SU-DHL-6 (cell line): ENCODE results near the gene TRAK1.

Source experiments
- H2AFZ ChIP-seq: fragments of 200-600 bp; sonication (generic); 2 replicates; pipeline ENCODE4 v1.6.1; 2014; ENCODE audit warnings: low read depth, mild to moderate bottlenecking, moderate library complexity, mixed read lengths, antibody characterized with exemption, low read length; ENCODE audit not compliant: severe bottlenecking
- H3F3A ChIP-seq: fragments of 200-600 bp; shearing (Covaris generic); 2 replicates; pipeline ENCODE4 v1.6.0; 2016; ENCODE audit warnings: antibody characterized with exemption, mild to moderate bottlenecking; ENCODE audit not compliant: insufficient read depth
- H3K27ac ChIP-seq: fragments of 200-600 bp; sonication (generic); 2 replicates; pipeline ENCODE4 v1.5.1; 2016; ENCODE audit warnings: low read depth, mild to moderate bottlenecking, low read length, moderate library complexity, mixed read lengths
- H3K27me3 ChIP-seq: fragments of 200-600 bp; sonication (generic), shearing (Covaris generic); 2 replicates; pipeline ENCODE4 v1.6.0; 2014; ENCODE audit warnings: mild to moderate bottlenecking, low read length
- H3K36me3 ChIP-seq: fragments of 200-600 bp; sonication (generic); 2 replicates; pipeline ENCODE4 v1.6.1; 2014; ENCODE audit warnings: mild to moderate bottlenecking, low read length, mixed read lengths
- H3K4me2 ChIP-seq: fragments of 300-600, 200-600 bp; shearing (Covaris generic), sonication (generic); 2 replicates; pipeline ENCODE4 v1.6.0; 2014; ENCODE audit warnings: low read length, low read depth, mild to moderate bottlenecking; ENCODE audit not compliant: poor library complexity, severe bottlenecking
- H3K4me3 ChIP-seq: fragments of 200-600 bp; sonication (generic); 2 replicates; pipeline ENCODE4 v1.5.1; 2014; ENCODE audit warnings: antibody characterized with exemption, low read length, mild to moderate bottlenecking, mixed read lengths; ENCODE audit not compliant: insufficient read depth, poor library complexity, severe bottlenecking
- H3K79me2 ChIP-seq: fragments of 200-600 bp; sonication (generic); 2 replicates; pipeline ENCODE4 v1.6.1; 2014; ENCODE audit warnings: mild to moderate bottlenecking, low read length, moderate library complexity; ENCODE audit not compliant: insufficient read depth
- H3K9ac ChIP-seq: fragments of 200-600 bp; sonication (generic); 2 replicates; pipeline ENCODE4 v1.7.0; 2014; ENCODE audit warnings: mild to moderate bottlenecking, low read length
- H3K9me2 ChIP-seq: fragments of 200-600 bp; sonication (generic); replicated peaks from 2 replicates; pipeline ENCODE4 v1.6.1; 2014; ENCODE audit warnings: low read length; ENCODE audit not compliant: insufficient read depth
- H3K9me3 ChIP-seq: fragments of 200-600 bp; sonication (generic); 2 replicates; pipeline ENCODE4 v1.6.1; 2014; ENCODE audit warnings: low read length, mixed read lengths; ENCODE audit not compliant: insufficient read depth
- H4K20me1 ChIP-seq: fragments of 200-600 bp; sonication (generic); 2 replicates; pipeline ENCODE4 v1.6.1; 2014; ENCODE audit warnings: low read depth, mild to moderate bottlenecking, antibody characterized with exemption, low read length, moderate library complexity, mixed read lengths
- CTCF ChIP-seq: fragments of 200-600 bp; sonication (generic); IDR thresholded peaks from one replicate; pipeline ENCODE4 v1.5.1; 2017; ENCODE audit warnings: antibody characterized with exemption, mild to moderate bottlenecking, low read length, moderate library complexity; ENCODE audit not compliant: insufficient read depth, poor library complexity, severe bottlenecking
- EZH2phosphoT487 ChIP-seq: fragments of 200-600 bp; sonication (generic), shearing (Covaris generic); conservative IDR thresholded peaks from 2 replicates; pipeline ENCODE4 v1.6.1; 2018; ENCODE audit warnings: mild to moderate bottlenecking, antibody characterized with exemption, low read length, moderate library complexity, mixed read lengths

TRAK1 gene

GRCh38 chr3:42177801-42178150 is 86.6 kb downstream of the TRAK1 start:
- no peaks in the 10 kb centered on the region for H3K36me3 ChIP-seq
- H3F3A ChIP-seq: peaks cover 31% of the 10 kb centered on the region
- no peaks in the 10 kb centered on the region for H3K9me3 ChIP-seq
- H4K20me1 ChIP-seq: no peaks in the 10 kb centered on the region
- H3K27me3 ChIP-seq: no peaks in the 10 kb centered on the region
- H3K79me2 ChIP-seq: peaks cover 70% of the 10 kb centered on the region
- no peak overlapping the region for H3K9ac ChIP-seq
- no peak overlapping the region for H3K4me3 ChIP-seq
- no peak overlapping the region for H2AFZ ChIP-seq
- H3K9me2 ChIP-seq: no peaks in the 10 kb centered on the region
- TF ChIP-seq CTCF (no peak), EZH2phosphoT487 (no peak)
- no peak overlapping the region for H3K4me2 ChIP-seq
- no peak overlapping the region for H3K27ac ChIP-seq

- no peaks in the 10 kb centered on the region for H3K9me2 ChIP-seq
- peak overlapping the region; percentile 13; the same call in 1 of the 2 replicates for H3K27ac ChIP-seq
- H3K36me3 ChIP-seq: no peaks in the 10 kb centered on the region
- no peaks in the 10 kb centered on the region for H3K9me3 ChIP-seq
- no peak overlapping the region for H3K4me3 ChIP-seq
- TF ChIP-seq EZH2phosphoT487 (no peak), CTCF (no peak)
- H3K4me2 ChIP-seq: no peak overlapping the region
- peaks cover 20% of the 10 kb centered on the region for H3F3A ChIP-seq
- no peaks in the 10 kb centered on the region for H4K20me1 ChIP-seq
- H3K27me3 ChIP-seq: no peaks in the 10 kb centered on the region
- H3K9ac ChIP-seq: no peak overlapping the region
- peaks cover 64% of the 10 kb centered on the region for H3K79me2 ChIP-seq
- no peak overlapping the region for H2AFZ ChIP-seq
Observed at GRCh38 chr3:42179110-42179725, 88.1 kb downstream of the TRAK1 start.

GRCh38 chr3:42180901-42181300 is 89.7 kb downstream of the TRAK1 start:
- TF ChIP-seq EZH2phosphoT487 (no peak), CTCF (no peak)
- Histone ChIP-seq H3K9ac (no peak overlapping the region), H4K20me1 (no peaks in the 10 kb centered on the region), H3K9me2 (no peaks in the 10 kb centered on the region), H3K4me3 (no peak overlapping the region), H3F3A (0 out of 2 replicates have a peak, but pooled peaks cover 5% of the 10 kb centered on the region), H3K4me2 (no peak overlapping the region), H3K27ac (no peak overlapping the region), H3K27me3 (no peaks in the 10 kb centered on the region), H3K36me3 (no peaks in the 10 kb centered on the region), H3K9me3 (no peaks in the 10 kb centered on the region), H2AFZ (no peak overlapping the region), H3K79me2 (peaks cover 56% of the 10 kb centered on the region)
